ENCODE measurements around the gene TMEM170A.

- TF ChIP-seq CTCF (conservative IDR thresholded peaks at IDR 0.05; ENCODE audit: low read depth in 2 of 2) = no peak
- no peak for TF ChIP-seq EZH2 (IDR thresholded peaks at IDR 0.05; ENCODE audit: low read depth, unreplicated experiment)
- TF ChIP-seq POLR2AphosphoS5 (IDR thresholded peaks at IDR 0.05; ENCODE audit: low read depth) = no peak
- TF ChIP-seq REST (IDR thresholded peaks at IDR 0.05; ENCODE audit: unreplicated experiment) = no peak
- no peak for TF ChIP-seq ZNF331 (CRISPR knock-in tag; IDR thresholded peaks at IDR 0.05; ENCODE audit: low read depth)
Observed at GRCh38 chr16:75485230-75486013, 20.9 kb upstream of the TMEM170A start.

Data from GM23338 (cell line).